RWPE2 (cell line): ENCODE data around the gene SDK2.

Source experiments
- ATAC-seq: fragments of 200-7000 bp; cut with Tn5 transposase; 3 replicates; pipeline ENCODE4 v1.9.1; 2021; ENCODE audit warnings: low read depth
- DNase-seq: peaks from one replicate; pipeline ENCODE4 v3.0.0-alpha.2; 2020; ENCODE audit warnings: low spot score
- H3K27ac ChIP-seq: fragments of 450-650 bp; 2 replicates; pipeline ENCODE4 v1.5.1; 2017; ENCODE audit warnings: mild to moderate bottlenecking; ENCODE audit not compliant: poor library complexity, severe bottlenecking
- H3K27me3 ChIP-seq: fragments of 250-450 bp; sonication (Bioruptor Pico); 2 replicates; pipeline ENCODE4 v1.5.1; 2021; ENCODE audit warnings: mild to moderate bottlenecking, moderate library complexity; ENCODE audit not compliant: insufficient read depth, poor library complexity, severe bottlenecking
- H3K36me3 ChIP-seq: fragments of 250-450 bp; sonication (Bioruptor Pico); 2 replicates; pipeline ENCODE4 v1.5.1; 2020; ENCODE audit warnings: low read depth, mild to moderate bottlenecking, moderate library complexity
- H3K4me1 ChIP-seq: fragments of 250-450 bp; sonication (Bioruptor Pico); 2 replicates; pipeline ENCODE4 v1.5.1; 2021; ENCODE audit warnings: mild to moderate bottlenecking, moderate library complexity; ENCODE audit not compliant: insufficient read depth, poor library complexity, severe bottlenecking
- H3K4me3 ChIP-seq: fragments of 250-450 bp; sonication (Bioruptor Pico); 2 replicates; pipeline ENCODE4 v1.5.1; 2021; ENCODE audit warnings: mild to moderate bottlenecking, moderate library complexity; ENCODE audit not compliant: severe bottlenecking
- H3K9me3 ChIP-seq: fragments of 250-450 bp; sonication (Bioruptor Pico); 2 replicates; pipeline ENCODE4 v1.5.1; 2021; ENCODE audit warnings: mild to moderate bottlenecking, moderate library complexity; ENCODE audit not compliant: severe bottlenecking
- CTCF ChIP-seq: fragments of 450-650 bp; IDR thresholded peaks from one replicate; pipeline ENCODE4 v1.5.1; 2017; ENCODE audit warnings: mild to moderate bottlenecking, moderate library complexity; ENCODE audit not compliant: poor library complexity, severe bottlenecking

SDK2 gene

GRCh38 chr17:73432624-73433190 is 211.5 kb downstream of the SDK2 start:
- Histone ChIP-seq H3K4me3 (no peak overlapping the region), H3K27me3 (no peaks in the 10 kb centered on the region), H3K9me3 (no peaks in the 10 kb centered on the region), H3K27ac (no peak overlapping the region), H3K36me3 (no peaks in the 10 kb centered on the region), H3K4me1 (peaks cover 5% of the 10 kb centered on the region)
- DNase-seq = no peak
- TF ChIP-seq CTCF = no peak
- no peak for ATAC-seq

GRCh38 chr17:73431401-73432205 is 212.6 kb downstream of the SDK2 start:
- no peak for TF ChIP-seq CTCF
- H3K27ac ChIP-seq = no peak overlapping the region
- no peak for ATAC-seq
- no peaks in the 10 kb centered on the region for H3K4me1 ChIP-seq
- H3K4me3 ChIP-seq = no peak overlapping the region
- no peaks in the 10 kb centered on the region for H3K36me3 ChIP-seq
- no peaks in the 10 kb centered on the region for H3K27me3 ChIP-seq
- H3K9me3 ChIP-seq = no peaks in the 10 kb centered on the region
- no peak for DNase-seq

- no peak for TF ChIP-seq CTCF
- Histone ChIP-seq H3K4me1 (no peaks in the 10 kb centered on the region), H3K27me3 (no peaks in the 10 kb centered on the region), H3K4me3 (no peak overlapping the region), H3K27ac (no peak overlapping the region), H3K9me3 (no peaks in the 10 kb centered on the region), H3K36me3 (no peaks in the 10 kb centered on the region)
- DNase-seq (no peak), ATAC-seq (no peak)
Observed at GRCh38 chr17:73430848-73431247, 213.4 kb downstream of the SDK2 start.

- no peaks in the 10 kb centered on the region for H3K36me3 ChIP-seq
- no peaks in the 10 kb centered on the region for H3K27me3 ChIP-seq
- no peak for TF ChIP-seq CTCF
- no peak for DNase-seq
- ATAC-seq = no peak
- no peak overlapping the region for H3K27ac ChIP-seq
- no peaks in the 10 kb centered on the region for H3K4me1 ChIP-seq
- no peaks in the 10 kb centered on the region for H3K9me3 ChIP-seq
- H3K4me3 ChIP-seq = no peak overlapping the region
Observed at GRCh38 chr17:73430165-73430680, 214.0 kb downstream of the SDK2 start.
